Measurements from ENCODE around the gene GP1BB.
"Not testable (repeated sequence)": the region's sequence is repeated elsewhere in the genome, so short reads cannot be mapped to it uniquely, and the experiment has no call there.

GP1BB gene

GRCh38 chr22:19693981-19694670, 29.2 kb upstream of the GP1BB start:
- DNase-seq = no peak

GRCh38 chr22:19694696-19695095, 28.6 kb upstream of the GP1BB start:
- DNase-seq = no peak

- no peak for DNase-seq
Observed at GRCh38 chr22:19696504-19697276, 26.6 kb upstream of the GP1BB start.

- not testable (repeated sequence) for DNase-seq
Observed at GRCh38 chr22:19697871-19698270, 25.5 kb upstream of the GP1BB start.

GRCh38 chr22:19700790-19701419, 22.4 kb upstream of the GP1BB start:
- no peak for DNase-seq

GRCh38 chr22:19701420-19702145, 21.8 kb upstream of the GP1BB start:
- no peak for DNase-seq

GRCh38 chr22:19703869-19704268, 19.5 kb upstream of the GP1BB start:
- no peak for DNase-seq

GRCh38 chr22:19704355-19705015, 18.9 kb upstream of the GP1BB start:
- DNase-seq = no peak

- DNase-seq = no peak
Observed at GRCh38 chr22:19705181-19705934, 18.0 kb upstream of the GP1BB start.

GRCh38 chr22:19706661-19707151, 16.6 kb upstream of the GP1BB start:
- no peak for DNase-seq

- DNase-seq = no peak
Observed at GRCh38 chr22:19707347-19708290, 15.7 kb upstream of the GP1BB start.

- no peak for DNase-seq
Observed at GRCh38 chr22:19708321-19709011, 14.9 kb upstream of the GP1BB start.

GRCh38 chr22:19709063-19709769, 14.1 kb upstream of the GP1BB start:
- DNase-seq = no peak

- no peak for DNase-seq
Observed at GRCh38 chr22:19710020-19710768, 13.1 kb upstream of the GP1BB start.

GRCh38 chr22:19710769-19711106, 12.6 kb upstream of the GP1BB start:
- DNase-seq = no peak

GRCh38 chr22:19713245-19713644, 10.1 kb upstream of the GP1BB start:
- DNase-seq = no peak

- DNase-seq = no peak
Observed at GRCh38 chr22:19713650-19714311, 9.6 kb upstream of the GP1BB start.

Data from DMS 273 treated with DMSO at 0.1 percent for 48 hours (cell line).